HepG2 (cell line): ENCODE results near the gene DQX1. TPM values are rescaled to one million over a fixed set of nuclear protein-coding genes. Genes with fewer than 3 reads are reported as not detected.

Experiments used
- AGO2 ChIP-seq: fragments of 200-400 bp; formaldehyde crosslinking; optimal IDR thresholded peaks from 2 replicates; pipeline ENCODE3; 2017; ENCODE audit warnings: mild to moderate bottlenecking, low read depth, low read length, moderate library complexity
- ATF1 ChIP-seq: IDR thresholded peaks from 2 replicates; pipeline ENCODE4 v1.6.1; 2016; ENCODE audit warnings: mild to moderate bottlenecking, control low read depth
- BHLHE40 ChIP-seq: IDR thresholded peaks from 2 replicates; pipeline ENCODE4 v1.6.1; 2011; ENCODE audit warnings: low read length, improper control_type of control experiment
- CEBPB ChIP-seq: IDR thresholded peaks from 2 replicates; pipeline ENCODE4 v1.6.1; 2011; ENCODE audit warnings: low read depth, low read length, improper control_type of control experiment, borderline replicate concordance
- FOXP1 ChIP-seq, 2 experiments: fragments of 450-650 bp in 1 of 2; IDR thresholded peaks; 2 replicates each; pipeline ENCODE4 v1.6.1; 2017 to 2018; ENCODE audit warnings: antibody characterized with exemption in 1 of 2
- HDAC1 ChIP-seq: sonication (generic); formaldehyde crosslinking; IDR thresholded peaks from 2 replicates; pipeline ENCODE4 v1.5.1; 2020; ENCODE audit warnings: mild to moderate bottlenecking, missing genetic modification reagents
- HNRNPL ChIP-seq: fragments of 200-400 bp; formaldehyde crosslinking; IDR thresholded peaks from 2 replicates; pipeline ENCODE4 v1.6.1; 2017; ENCODE audit warnings: mild to moderate bottlenecking, low read depth, low read length
- KAT8 ChIP-seq: IDR thresholded peaks from 2 replicates; pipeline ENCODE4 v1.6.1; 2016; ENCODE audit warnings: missing genetic modification reagents, missing compliant biosample characterization
- KMT2B ChIP-seq: IDR thresholded peaks from 2 replicates; pipeline ENCODE4 v1.6.1; 2016; ENCODE audit warnings: missing genetic modification reagents, missing compliant biosample characterization
- MTF1 ChIP-seq: sonication (generic); formaldehyde crosslinking; IDR thresholded peaks from 2 replicates; pipeline ENCODE4 v1.5.0; 2020; ENCODE audit warnings: missing genetic modification reagents
- PHF8 ChIP-seq: sonication (generic); formaldehyde crosslinking; IDR thresholded peaks from 2 replicates; pipeline ENCODE4 v1.5.0; 2020; ENCODE audit warnings: missing genetic modification reagents
- RBFOX2 ChIP-seq: fragments of 200-400 bp; formaldehyde crosslinking; IDR thresholded peaks from 2 replicates; pipeline ENCODE4 v1.6.1; 2017; ENCODE audit warnings: low read depth, mild to moderate bottlenecking, low read length
- REXO4 ChIP-seq: sonication (generic); formaldehyde crosslinking; IDR thresholded peaks from 2 replicates; pipeline ENCODE4 v1.8.0; 2022; ENCODE audit warnings: missing genetic modification reagents, mild to moderate bottlenecking, borderline replicate concordance
- RFX3 ChIP-seq: IDR thresholded peaks from 2 replicates; pipeline ENCODE4 v1.6.1; 2016; ENCODE audit warnings: missing biosample characterization, missing genetic modification reagents
- SATB2 ChIP-seq: sonication (generic); formaldehyde crosslinking; IDR thresholded peaks from 2 replicates; pipeline ENCODE4 v1.5.0; 2020; ENCODE audit warnings: missing genetic modification reagents
- SP1 ChIP-seq, 2 experiments: fragments of 450-650 bp in 1 of 2; sonication (generic) in 1 of 2; formaldehyde crosslinking in 1 of 2; IDR thresholded peaks; 2 replicates each; pipeline versions ENCODE4 v1.4.0 to v1.6.1; 2016 to 2020; ENCODE audit warnings: missing genetic modification reagents in 1 of 2
- UBTF ChIP-seq: sonication (generic); formaldehyde crosslinking; IDR thresholded peaks from 2 replicates; pipeline ENCODE4 v1.4.0; 2020; ENCODE audit warnings: mild to moderate bottlenecking, missing genetic modification reagents
- ZBTB46 ChIP-seq: sonication (generic); formaldehyde crosslinking; IDR thresholded peaks from 2 replicates; pipeline ENCODE4 v1.4.0; 2020; ENCODE audit warnings: mild to moderate bottlenecking, missing genetic modification reagents, borderline replicate concordance
- ZFP90 ChIP-seq: sonication (generic); formaldehyde crosslinking; IDR thresholded peaks from 2 replicates; pipeline ENCODE4 v1.8.0; 2022; ENCODE audit warnings: missing genetic modification reagents, mild to moderate bottlenecking, inconsistent platforms, borderline replicate concordance
- ZNF251 ChIP-seq: sonication (generic); formaldehyde crosslinking; IDR thresholded peaks from 2 replicates; pipeline ENCODE4 v1.9.0; 2021; ENCODE audit warnings: mild to moderate bottlenecking, missing genetic modification reagents
- ZNF263 ChIP-seq: sonication (generic); formaldehyde crosslinking; IDR thresholded peaks from 2 replicates; pipeline ENCODE4 v1.4.0; 2020; ENCODE audit warnings: missing genetic modification reagents
- ZNF30 ChIP-seq: sonication (generic); formaldehyde crosslinking; IDR thresholded peaks from 2 replicates; pipeline ENCODE4 v1.5.0; 2020; ENCODE audit warnings: mild to moderate bottlenecking, missing genetic modification reagents
- ZNF530 ChIP-seq: sonication (generic); formaldehyde crosslinking; IDR thresholded peaks from 2 replicates; pipeline ENCODE4 v1.5.0; 2020; ENCODE audit warnings: low read depth, mild to moderate bottlenecking, missing genetic modification reagents
- ZNF772 ChIP-seq: sonication (generic); formaldehyde crosslinking; IDR thresholded peaks from 2 replicates; pipeline ENCODE4 v1.5.0; 2020; ENCODE audit warnings: mild to moderate bottlenecking, missing genetic modification reagents
- ZNF883 ChIP-seq: sonication (generic); formaldehyde crosslinking; IDR thresholded peaks from 2 replicates; pipeline ENCODE4 v1.5.1; 2020; ENCODE audit warnings: mild to moderate bottlenecking, missing genetic modification reagents; ENCODE audit errors: not compliant biosample characterization
- polyA plus RNA-seq, 8 experiments: library from polyadenylated mRNA; depleted of rRNA in 3 of 8; stranded (reverse) in 7 of 8; unstranded in 1 of 8; fragments of >200 nt; fragmentation: Illumina TruSeq in 4 of 8; extraction: Trizol in 4 of 8; gene quantifications; 2 replicates each; pipeline versions ENCODE4 v1.2.1 to v1.2.3, GENCODE V29; 2011 to 2016; ENCODE audit warnings: low read depth in 4 of 8, missing spikeins in 1 of 8, mixed read lengths in 1 of 8; ENCODE audit not compliant: insufficient read depth in 1 of 8
- total RNA-seq, 5 experiments: library from RNA; depleted of rRNA; stranded (reverse); fragments of >200 nt; fragmentation: Illumina TruSeq; extraction: Trizol; gene quantifications; 2 replicates each; pipeline ENCODE4 v1.2.3, GENCODE V29; 2016; ENCODE audit warnings: low read depth in 1 of 5
- TF ChIP-seq, protein P1 (sequence below): sonication (generic); formaldehyde crosslinking; IDR thresholded peaks from 2 replicates; pipeline ENCODE4 v1.4.0; 2020; ENCODE audit warnings: missing genetic modification reagents

Gene DQX1
- total and polyA plus RNA-seq, 2 of the 13 experiments (the other 11 are each of a cell fraction or from before 2014, with no cell fraction given), result 27.6 to 89.8 TPM

DNA sequence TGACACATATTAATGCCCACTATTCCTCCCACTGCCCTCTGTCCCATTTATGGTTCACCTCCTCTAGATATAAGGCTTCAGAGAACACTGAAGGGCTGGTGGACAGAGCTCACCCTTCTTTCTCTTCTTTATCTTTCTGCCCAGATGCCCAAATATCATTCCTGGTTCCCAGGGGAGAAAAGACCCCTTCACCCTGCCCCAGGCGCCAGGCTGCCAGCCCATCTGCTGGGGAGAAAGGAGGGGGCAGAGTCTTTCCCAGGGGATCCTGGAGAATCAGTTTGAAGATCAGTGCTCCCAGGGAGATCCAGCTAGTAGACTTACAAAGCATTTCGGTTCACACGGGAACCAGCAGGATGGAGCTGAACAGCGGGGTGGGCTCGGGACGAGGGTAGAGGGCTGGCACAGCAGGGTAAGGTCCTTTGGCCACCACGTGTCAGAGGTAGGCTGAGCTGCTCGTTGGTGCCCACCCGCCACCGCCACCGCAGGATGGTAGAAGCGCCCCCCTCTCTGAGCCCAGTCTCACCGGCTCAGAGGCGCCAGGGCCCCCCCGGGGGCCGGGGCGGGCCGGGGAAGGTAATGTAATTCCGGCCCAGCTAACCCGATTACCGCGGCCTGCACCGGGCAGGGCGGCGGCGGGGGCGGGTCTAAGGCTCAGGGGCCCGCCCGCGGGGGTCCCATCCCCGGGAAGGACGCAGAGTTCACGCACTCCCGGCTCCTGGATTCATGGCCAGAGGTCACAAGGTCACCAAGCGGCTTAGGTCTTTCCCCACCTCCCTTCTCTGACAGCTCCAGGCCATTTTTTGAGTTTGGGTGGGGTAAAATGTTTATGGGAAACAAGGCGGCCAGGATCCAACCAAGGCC is 13.1 kb downstream of the DQX1 start (continued):
- TF ChIP-seq ZNF772 (CRISPR knock-in tag), result no peak
- no peak for TF ChIP-seq BHLHE40
- TF ChIP-seq UBTF, result peak; percentile 73
- TF ChIP-seq ZNF251 (CRISPR knock-in tag), result no peak
- TF ChIP-seq, protein P1, sequence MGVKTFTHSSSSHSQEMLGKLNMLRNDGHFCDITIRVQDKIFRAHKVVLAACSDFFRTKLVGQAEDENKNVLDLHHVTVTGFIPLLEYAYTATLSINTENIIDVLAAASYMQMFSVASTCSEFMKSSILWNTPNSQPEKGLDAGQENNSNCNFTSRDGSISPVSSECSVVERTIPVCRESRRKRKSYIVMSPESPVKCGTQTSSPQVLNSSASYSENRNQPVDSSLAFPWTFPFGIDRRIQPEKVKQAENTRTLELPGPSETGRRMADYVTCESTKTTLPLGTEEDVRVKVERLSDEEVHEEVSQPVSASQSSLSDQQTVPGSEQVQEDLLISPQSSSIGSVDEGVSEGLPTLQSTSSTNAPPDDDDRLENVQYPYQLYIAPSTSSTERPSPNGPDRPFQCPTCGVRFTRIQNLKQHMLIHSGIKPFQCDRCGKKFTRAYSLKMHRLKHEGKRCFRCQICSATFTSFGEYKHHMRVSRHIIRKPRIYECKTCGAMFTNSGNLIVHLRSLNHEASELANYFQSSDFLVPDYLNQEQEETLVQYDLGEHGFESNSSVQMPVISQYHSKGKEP (CRISPR knock-in tag), result no peak
- TF ChIP-seq SATB2 (CRISPR knock-in tag), result no peak
- no peak for TF ChIP-seq CEBPB
- TF ChIP-seq MTF1 (CRISPR knock-in tag), result no peak
- TF ChIP-seq ZNF530 (CRISPR knock-in tag), result no peak
- no peak for TF ChIP-seq ZBTB46
- TF ChIP-seq ZFP90 (CRISPR knock-in tag), result no peak
- 0 out of 2 replicates have a peak, but pooled peaks have one; percentile 55 for TF ChIP-seq KAT8 (CRISPR knock-in tag)
- TF ChIP-seq ZNF883 (CRISPR knock-in tag), result no peak
- no peak for TF ChIP-seq FOXP1 (IDR thresholded peaks at IDR 0.05)
- no peak for TF ChIP-seq FOXP1 (CRISPR knock-in tag; IDR thresholded peaks at IDR 0.05)
- TF ChIP-seq ZNF263, result peak; percentile 27; the same call in 1 of the 2 replicates
- TF ChIP-seq SP1 (IDR thresholded peaks at IDR 0.05), result no peak
- TF ChIP-seq SP1 (CRISPR knock-in tag; IDR thresholded peaks at IDR 0.05), result peak; percentile 10; the same call in 1 of the 2 replicates
- TF ChIP-seq RBFOX2, result peak; percentile 64
- TF ChIP-seq RFX3 (CRISPR knock-in tag), result no peak
- TF ChIP-seq KMT2B (CRISPR knock-in tag), result no peak
- 0 out of 2 replicates have a peak, but pooled peaks have one; percentile 41 for TF ChIP-seq PHF8 (CRISPR knock-in tag)
- no peak for TF ChIP-seq ATF1 (CRISPR knock-in tag)
- TF ChIP-seq ZNF30 (CRISPR knock-in tag), result no peak
- peak; percentile 87 for TF ChIP-seq HNRNPL
- TF ChIP-seq AGO2, result peak; percentile 91
- no peak for TF ChIP-seq REXO4 (CRISPR knock-in tag)
- TF ChIP-seq HDAC1 (CRISPR knock-in tag), result peak; percentile 31; the same call in 1 of the 2 replicates
